ENCODE data around the gene VAV3. TPM values are rescaled to one million over a fixed set of nuclear protein-coding genes. Genes with fewer than 3 reads are reported as not detected.

The VAV3 gene
- total and polyA plus RNA-seq, 2 experiments from 2014 or later: under 0.01 to 0.24 TPM

- Histone ChIP-seq H3K36me3 (ENCODE audit: low read depth) (no peaks in the 10 kb centered on the region), H3K4me3 (no peak overlapping the region), H4K20me1 (ENCODE audit: insufficient read depth) (no peaks in the 10 kb centered on the region), H3K9me3 (ENCODE audit: low read depth) (no peaks in the 10 kb centered on the region), H3K9me2 (ENCODE audit: insufficient read depth) (no peaks in the 10 kb centered on the region), H3F3A (ENCODE audit: insufficient read depth) (peaks cover 21% of the 10 kb centered on the region; the same call in 1 of the 2 replicates), H3K27me3 (replicated peaks; ENCODE audit: insufficient read depth) (no peaks in the 10 kb centered on the region), H3K79me2 (ENCODE audit: insufficient read depth) (no peaks in the 10 kb centered on the region), H3K4me1 (ENCODE audit: insufficient read depth) (peaks cover 39% of the 10 kb centered on the region), H2AFZ (no peak overlapping the region), H3K27ac (peak overlapping the region; percentile 20), H3K4me2 (ENCODE audit: unreplicated experiment) (no peak overlapping the region), H3K9ac (no peak overlapping the region)
- DNase-seq: peak; percentile 50
- TF ChIP-seq EZH2 (IDR thresholded peaks at IDR 0.05; ENCODE audit: insufficient read depth, poor library complexity, severe bottlenecking) (no peak), EZH2phosphoT487 (IDR thresholded peaks at IDR 0.05; ENCODE audit: insufficient read depth, low read depth) (no peak)
- 71 to 76% methylated on average over 3 of the region's 3 CpGs for WGBS, 2 experiments (ENCODE audit: low coverage in 1 of 2, low lambda C conversion rate in 2 of 2, missing lambda C conversion rate in 2 of 2)
- in situ Hi-C loops (cut with MboI): no loop called here
Observed at GRCh38 chr1:107649023-107649422, 316.0 kb downstream of the VAV3 start.

- no peaks in the 10 kb centered on the region for H3K9me3 ChIP-seq (ENCODE audit: low read depth)
- H3K27me3 ChIP-seq (replicated peaks; ENCODE audit: insufficient read depth): no peaks in the 10 kb centered on the region
- H3F3A ChIP-seq (ENCODE audit: insufficient read depth): peaks cover 21% of the 10 kb centered on the region; the same call in 1 of the 2 replicates
- TF ChIP-seq EZH2 (IDR thresholded peaks at IDR 0.05; ENCODE audit: insufficient read depth, poor library complexity, severe bottlenecking): no peak
- TF ChIP-seq EZH2phosphoT487 (IDR thresholded peaks at IDR 0.05; ENCODE audit: insufficient read depth, low read depth): peak; percentile 84; the same call in 1 of the 2 replicates
- in situ Hi-C loops (cut with MboI): no loop called here
- no peaks in the 10 kb centered on the region for H3K79me2 ChIP-seq (ENCODE audit: insufficient read depth)
- peak overlapping the region; percentile 50 for H3K9ac ChIP-seq
- H3K4me2 ChIP-seq (ENCODE audit: unreplicated experiment): peak overlapping the region; percentile 69
- peak; percentile 95 for DNase-seq
- no peaks in the 10 kb centered on the region for H4K20me1 ChIP-seq (ENCODE audit: insufficient read depth)
- no peaks in the 10 kb centered on the region for H3K36me3 ChIP-seq (ENCODE audit: low read depth)
- peak overlapping the region; percentile 38; the same call in 1 of the 2 replicates for H3K4me3 ChIP-seq
- peaks cover 35% of the 10 kb centered on the region for H3K4me1 ChIP-seq (ENCODE audit: insufficient read depth)
- H2AFZ ChIP-seq: 0 out of 2 replicates have a peak overlapping the region, but pooled peaks have one; percentile 31
- H3K9me2 ChIP-seq (ENCODE audit: insufficient read depth): no peaks in the 10 kb centered on the region
- peak overlapping the region; percentile 81 for H3K27ac ChIP-seq
Observed at GRCh38 chr1:107648071-107648470, 316.9 kb downstream of the VAV3 start.

GRCh38 chr1:107647012-107647411, 318.0 kb downstream of the VAV3 start:
- no peak overlapping the region for H3K4me2 ChIP-seq (ENCODE audit: unreplicated experiment)
- H3K27me3 ChIP-seq (replicated peaks; ENCODE audit: insufficient read depth): no peaks in the 10 kb centered on the region
- H3K4me1 ChIP-seq (ENCODE audit: insufficient read depth): peaks cover 30% of the 10 kb centered on the region
- H3K4me3 ChIP-seq: no peak overlapping the region
- peaks cover 21% of the 10 kb centered on the region; the same call in 1 of the 2 replicates for H3F3A ChIP-seq (ENCODE audit: insufficient read depth)
- H3K9ac ChIP-seq: no peak overlapping the region
- H3K9me3 ChIP-seq (ENCODE audit: low read depth): no peaks in the 10 kb centered on the region
- H3K36me3 ChIP-seq (ENCODE audit: low read depth): no peaks in the 10 kb centered on the region
- no peak for TF ChIP-seq EZH2phosphoT487 (IDR thresholded peaks at IDR 0.05; ENCODE audit: insufficient read depth, low read depth)
- no peak for TF ChIP-seq EZH2 (IDR thresholded peaks at IDR 0.05; ENCODE audit: insufficient read depth, poor library complexity, severe bottlenecking)
- no peak overlapping the region for H2AFZ ChIP-seq
- no peak overlapping the region for H3K27ac ChIP-seq
- no peaks in the 10 kb centered on the region for H3K79me2 ChIP-seq (ENCODE audit: insufficient read depth)
- WGBS, 2 experiments (ENCODE audit: low coverage in 1 of 2, low lambda C conversion rate in 2 of 2, missing lambda C conversion rate in 2 of 2): 96 to 97% methylated on average over 2 of the region's 2 CpGs
- no peaks in the 10 kb centered on the region for H4K20me1 ChIP-seq (ENCODE audit: insufficient read depth)
- DNase-seq: no peak
- no peaks in the 10 kb centered on the region for H3K9me2 ChIP-seq (ENCODE audit: insufficient read depth)
- in situ Hi-C loops (cut with MboI): no loop called here

- Histone ChIP-seq H3K4me1 (ENCODE audit: insufficient read depth) (peaks cover 21% of the 10 kb centered on the region), H3K27ac (no peak overlapping the region), H3K27me3 (replicated peaks; ENCODE audit: insufficient read depth) (no peaks in the 10 kb centered on the region), H3K79me2 (ENCODE audit: insufficient read depth) (no peaks in the 10 kb centered on the region), H3K9me2 (ENCODE audit: insufficient read depth) (no peaks in the 10 kb centered on the region), H3K4me2 (ENCODE audit: unreplicated experiment) (no peak overlapping the region), H3K9ac (no peak overlapping the region), H4K20me1 (ENCODE audit: insufficient read depth) (no peaks in the 10 kb centered on the region), H2AFZ (no peak overlapping the region), H3K4me3 (no peak overlapping the region), H3K9me3 (ENCODE audit: low read depth) (no peaks in the 10 kb centered on the region), H3F3A (ENCODE audit: insufficient read depth) (peaks cover 11% of the 10 kb centered on the region; the same call in 1 of the 2 replicates), H3K36me3 (ENCODE audit: low read depth) (no peaks in the 10 kb centered on the region)
- TF ChIP-seq EZH2 (IDR thresholded peaks at IDR 0.05; ENCODE audit: insufficient read depth, poor library complexity, severe bottlenecking) (no peak), EZH2phosphoT487 (IDR thresholded peaks at IDR 0.05; ENCODE audit: insufficient read depth, low read depth) (no peak)
- DNase-seq: no peak
- WGBS, 2 experiments (ENCODE audit: low coverage in 1 of 2, low lambda C conversion rate in 2 of 2, missing lambda C conversion rate in 2 of 2): 21 to 27% methylated on average over 1 of the region's 1 CpG
- in situ Hi-C loops (cut with MboI): no loop called here
Observed at GRCh38 chr1:107643766-107644165, 321.2 kb downstream of the VAV3 start.

- no peaks in the 10 kb centered on the region for H3K79me2 ChIP-seq (ENCODE audit: insufficient read depth)
- no peak for DNase-seq
- in situ Hi-C loops (cut with MboI): no loop called here
- no peak overlapping the region for H2AFZ ChIP-seq
- H3K9me3 ChIP-seq (ENCODE audit: low read depth): no peaks in the 10 kb centered on the region
- H3K4me1 ChIP-seq (ENCODE audit: insufficient read depth): no peaks in the 10 kb centered on the region
- no peak overlapping the region for H3K27ac ChIP-seq
- 85 to 88% methylated on average over 7 of the region's 7 CpGs for WGBS, 2 experiments (ENCODE audit: low coverage in 1 of 2, low lambda C conversion rate in 2 of 2, missing lambda C conversion rate in 2 of 2)
- no peaks in the 10 kb centered on the region for H3F3A ChIP-seq (ENCODE audit: insufficient read depth)
- no peak overlapping the region for H3K4me2 ChIP-seq (ENCODE audit: unreplicated experiment)
- no peak for TF ChIP-seq EZH2phosphoT487 (IDR thresholded peaks at IDR 0.05; ENCODE audit: insufficient read depth, low read depth)
- no peak for TF ChIP-seq EZH2 (IDR thresholded peaks at IDR 0.05; ENCODE audit: insufficient read depth, poor library complexity, severe bottlenecking)
- H3K27me3 ChIP-seq (replicated peaks; ENCODE audit: insufficient read depth): no peaks in the 10 kb centered on the region
- no peak overlapping the region for H3K9ac ChIP-seq
- no peak overlapping the region for H3K4me3 ChIP-seq
- no peaks in the 10 kb centered on the region for H3K36me3 ChIP-seq (ENCODE audit: low read depth)
- no peaks in the 10 kb centered on the region for H3K9me2 ChIP-seq (ENCODE audit: insufficient read depth)
- H4K20me1 ChIP-seq (ENCODE audit: insufficient read depth): no peaks in the 10 kb centered on the region
Observed at GRCh38 chr1:107640207-107640606, 324.8 kb downstream of the VAV3 start.
